ENCODE measurements around the gene ARL4A.
"Not testable (repeated sequence)": the region's sequence is repeated elsewhere in the genome, so short reads cannot be mapped to it uniquely, and the experiment has no call there.

The ARL4A gene

DNA sequence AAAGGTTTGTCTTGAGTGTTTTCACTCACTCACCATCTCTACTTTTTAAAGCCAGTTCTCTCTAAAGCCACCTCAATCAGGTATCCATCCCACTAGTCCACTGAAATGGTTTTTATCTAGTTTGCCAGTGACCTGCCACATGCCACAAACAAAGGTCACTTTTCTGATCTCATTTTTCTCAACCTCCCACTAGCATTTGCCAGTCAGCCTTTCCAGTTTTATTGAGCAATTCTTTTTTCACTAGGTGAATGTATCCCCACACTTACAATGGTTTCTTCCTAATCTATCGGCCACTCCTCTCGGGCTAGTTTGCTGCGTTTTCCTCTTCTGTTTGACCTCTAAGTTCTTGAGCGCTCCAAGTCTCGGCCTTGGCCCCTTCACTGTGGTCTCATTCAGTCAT is 44.9 kb upstream of the ARL4A start:
- TF ChIP-seq CTCF (conservative IDR thresholded peaks at IDR 0.05; ENCODE audit: control insufficient read depth, insufficient read depth, low read depth, low read length) = no peak
- DNase-seq (ENCODE audit: low read depth) = no peak
- H3K4me3 ChIP-seq (ENCODE audit: control insufficient read depth, low read depth, low read length) = no peak overlapping the region

DNA sequence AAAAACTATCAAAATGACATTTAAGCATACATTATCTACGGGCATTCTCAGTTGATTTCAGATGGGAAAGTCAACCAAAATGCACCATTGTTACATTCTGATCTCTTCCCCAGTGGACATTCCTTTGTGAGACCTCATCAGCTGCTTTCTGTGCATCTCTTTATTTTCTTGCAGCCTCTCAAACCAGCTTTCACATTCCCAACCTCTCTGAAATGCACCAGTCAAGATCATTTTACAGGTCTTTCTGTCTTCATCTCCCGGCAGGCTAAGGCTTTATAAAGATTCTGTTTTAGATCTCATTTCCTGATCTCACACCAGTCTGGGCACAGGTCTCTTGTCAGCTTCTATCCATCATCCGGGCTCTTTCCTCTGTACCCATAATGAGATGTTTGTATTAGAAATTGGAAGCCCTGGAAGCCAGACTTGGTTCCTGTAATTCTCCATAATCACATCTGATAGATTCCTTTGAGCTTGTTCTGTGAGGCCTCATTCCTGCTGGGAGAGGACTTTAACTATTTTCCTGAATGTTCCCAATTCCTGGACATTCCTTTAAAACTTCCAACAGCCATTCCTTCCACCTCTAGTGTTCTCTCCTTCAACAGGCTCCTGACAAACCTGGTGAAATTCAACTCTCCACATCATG is 44.3 kb upstream of the ARL4A start:
- H3K4me3 ChIP-seq (ENCODE audit: control insufficient read depth, low read depth, low read length) = no peak overlapping the region
- no peak for DNase-seq (ENCODE audit: low read depth)
- no peak for TF ChIP-seq CTCF (conservative IDR thresholded peaks at IDR 0.05; ENCODE audit: control insufficient read depth, insufficient read depth, low read depth, low read length)

DNA sequence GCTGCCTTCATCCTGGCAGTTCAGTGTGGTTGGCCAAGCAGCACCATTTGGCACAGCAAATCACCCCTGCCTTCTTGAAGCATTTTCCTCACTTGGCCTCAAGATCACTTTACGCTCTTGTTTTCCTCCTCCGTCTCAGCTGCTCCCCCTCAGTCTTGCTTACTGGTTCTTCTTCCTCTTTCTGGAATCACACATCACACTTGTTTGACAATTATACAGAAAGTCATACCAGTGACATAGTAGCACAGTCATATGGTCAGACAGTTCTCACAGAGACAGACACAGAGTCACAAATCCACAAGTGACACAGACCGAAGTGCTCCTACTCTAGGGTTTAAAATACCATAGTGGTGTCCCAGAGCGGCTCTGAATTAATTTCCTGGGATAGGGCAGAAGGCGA is 43.8 kb upstream of the ARL4A start:
- TF ChIP-seq CTCF (conservative IDR thresholded peaks at IDR 0.05; ENCODE audit: control insufficient read depth, insufficient read depth, low read depth, low read length) = no peak
- no peak overlapping the region for H3K4me3 ChIP-seq (ENCODE audit: control insufficient read depth, low read depth, low read length)
- DNase-seq (ENCODE audit: low read depth) = no peak

- DNase-seq (ENCODE audit: low read depth); H3K4me3 ChIP-seq (ENCODE audit: control insufficient read depth, low read depth, low read length): not testable (repeated sequence)
Measured at GRCh38 chr7:12645212-12645611, 42.2 kb upstream of the ARL4A start.

GRCh38 chr7:12646139-12646538 is 41.3 kb upstream of the ARL4A start:
- DNase-seq (ENCODE audit: low read depth) = no peak
- no peak for TF ChIP-seq CTCF (conservative IDR thresholded peaks at IDR 0.05; ENCODE audit: control insufficient read depth, insufficient read depth, low read depth, low read length)
- H3K4me3 ChIP-seq (ENCODE audit: control insufficient read depth, low read depth, low read length) = no peak overlapping the region

DNA sequence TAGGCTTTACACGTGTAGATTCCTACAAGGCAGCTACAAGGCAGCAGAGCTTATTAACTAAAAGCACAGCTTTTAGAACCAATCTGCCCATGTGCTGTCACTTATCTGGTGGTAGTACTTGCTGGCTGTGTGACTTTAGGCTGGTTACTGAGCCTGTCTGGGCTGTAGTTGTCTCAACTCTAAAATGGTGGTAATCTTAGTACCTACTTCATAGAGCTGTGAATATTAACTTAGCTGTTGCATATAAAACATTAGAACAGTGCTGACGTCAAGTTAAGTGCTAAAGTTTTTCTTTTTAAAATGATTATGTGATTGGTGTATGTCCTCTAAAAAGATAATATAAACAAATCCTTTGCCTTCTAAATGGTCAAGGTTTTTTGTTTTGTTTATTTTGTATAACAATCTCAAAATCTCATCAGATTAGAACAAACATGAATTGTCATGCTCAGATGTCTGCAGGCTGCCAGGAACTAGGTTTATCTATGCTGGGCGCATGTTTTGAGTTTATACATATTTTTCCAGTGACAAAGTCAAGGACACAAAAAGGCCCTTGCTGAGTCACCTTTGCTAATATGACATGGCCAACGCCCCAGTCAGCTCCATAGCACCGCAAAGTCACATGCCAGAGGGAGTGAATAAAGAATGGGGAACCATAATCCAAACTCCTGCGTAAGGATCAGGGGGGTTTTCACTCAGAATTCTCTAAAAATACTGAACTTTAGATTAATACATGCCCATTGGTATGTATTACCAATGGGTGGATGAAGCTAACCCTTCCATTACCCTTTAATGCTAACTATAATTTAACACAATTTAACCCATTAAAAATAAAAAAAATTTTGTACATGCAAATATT is 39.8 kb upstream of the ARL4A start:
- DNase-seq (ENCODE audit: low read depth) = peak; percentile 42
- no peak overlapping the region for H3K4me3 ChIP-seq (ENCODE audit: control insufficient read depth, low read depth, low read length)
- no peak for TF ChIP-seq CTCF (conservative IDR thresholded peaks at IDR 0.05; ENCODE audit: control insufficient read depth, insufficient read depth, low read depth, low read length)

DNA sequence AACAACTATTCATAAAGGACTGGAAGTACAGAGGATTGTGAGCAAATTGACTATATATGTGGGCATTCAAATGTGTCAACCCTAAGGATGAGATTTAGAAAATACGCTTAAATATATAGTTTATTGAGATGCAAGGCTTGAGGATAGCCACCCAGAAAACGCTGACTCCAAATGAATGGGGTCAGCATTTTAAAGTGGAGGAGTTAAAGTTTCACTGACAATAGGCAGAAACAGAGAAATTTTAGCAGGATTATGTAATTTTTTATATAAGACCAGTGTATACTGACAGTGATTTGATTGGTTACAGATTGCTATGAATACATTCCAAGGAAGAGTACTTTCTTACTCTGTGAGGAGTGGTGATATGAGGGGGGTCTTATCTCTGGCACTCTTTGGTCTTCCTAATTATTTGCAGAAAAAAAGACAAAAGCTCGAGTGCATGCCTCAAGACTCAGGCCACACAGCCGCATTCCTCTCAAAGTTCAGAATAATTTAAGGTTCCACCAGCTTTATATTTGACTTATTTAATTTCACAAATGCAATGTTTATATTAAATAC is 38.6 kb upstream of the ARL4A start:
- no peak for DNase-seq (ENCODE audit: low read depth)
- TF ChIP-seq CTCF (conservative IDR thresholded peaks at IDR 0.05; ENCODE audit: control insufficient read depth, insufficient read depth, low read depth, low read length) = no peak
- H3K4me3 ChIP-seq (ENCODE audit: control insufficient read depth, low read depth, low read length) = no peak overlapping the region
